Measurements from ENCODE around the gene ARHGAP24. TPM values are rescaled to one million over a fixed set of nuclear protein-coding genes. Genes with fewer than 3 reads are reported as not detected.

Gene ARHGAP24
- total and polyA plus RNA-seq, 10 of the 15 experiments (the other 5 are each of a cell fraction or from before 2014, with no cell fraction given): 0.10 to 4.2 (median 0.52) TPM

DNA sequence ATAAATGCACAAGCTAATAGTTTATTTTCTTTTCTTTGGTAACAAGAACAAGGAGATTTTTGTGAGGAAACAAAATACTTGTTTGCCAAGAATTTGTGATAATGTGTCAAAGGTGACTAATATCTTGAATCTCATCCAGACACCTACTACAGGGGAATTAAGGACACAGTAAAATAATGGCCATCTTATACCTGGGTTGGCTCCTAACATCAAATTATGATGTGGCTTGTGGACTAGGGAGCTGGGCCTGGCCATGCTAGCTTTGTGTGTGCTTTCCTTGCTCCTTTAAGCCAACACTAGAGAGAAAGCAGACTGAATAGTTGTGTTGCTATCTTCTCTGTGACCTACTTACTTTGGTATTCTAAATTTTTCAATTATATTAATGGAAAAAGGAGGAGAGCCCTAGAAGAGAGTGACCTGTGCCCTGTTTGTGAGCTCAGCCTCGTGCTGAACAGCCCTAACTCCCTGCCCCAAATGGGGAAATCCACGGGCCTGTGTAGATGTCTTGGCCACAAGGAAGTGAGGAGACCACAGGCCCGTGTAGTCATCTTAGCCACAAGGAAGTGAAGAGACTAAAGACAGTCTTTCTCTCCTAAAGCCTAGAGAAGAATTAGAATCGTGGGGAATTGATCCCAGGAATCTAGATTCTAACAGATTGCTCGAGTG, 23.3 kb downstream of the ARHGAP24 start:
- in situ Hi-C loops (cut with MboI) (no loop called here), intact Hi-C loops (cut with micrococcal nuclease; ENCODE audit: unreplicated experiment) (no loop called here)
- Histone ChIP-seq H3K4me2 (ENCODE audit: control insufficient read depth, insufficient read depth) (no peak overlapping the region), H2AFZ (ENCODE audit: control insufficient read depth, low read depth, low read length) (peak overlapping the region; percentile 28), H3K79me2 (ENCODE audit: control insufficient read depth, insufficient read depth, low read length) (no peaks in the 10 kb centered on the region), H4K20me1 (ENCODE audit: control insufficient read depth, insufficient read depth) (no peaks in the 10 kb centered on the region), H3K4me1 (ENCODE audit: control insufficient read depth, insufficient read depth, low read length) (peaks cover 10% of the 10 kb centered on the region; the same call in 1 of the 2 replicates), H3K4me3 (no peak overlapping the region), H3K27me3 (replicated peaks in 1 of 2; ENCODE audit: control insufficient read depth in 2 of 2, insufficient read depth in 2 of 2, low read length in 1 of 2) (no peaks in the 10 kb centered on the region), H3K9me3 (replicated peaks; ENCODE audit: control insufficient read depth, insufficient read depth, low read length) (no peaks in the 10 kb centered on the region), H3K9ac (ENCODE audit: control insufficient read depth, insufficient read depth, low read length) (no peak overlapping the region), H3K36me3 (ENCODE audit: control insufficient read depth in 2 of 2, insufficient read depth in 2 of 2, low read length in 1 of 2) (no peaks in the 10 kb centered on the region), H3K27ac (ENCODE audit: control insufficient read depth, insufficient read depth) (no peak overlapping the region; the same call in 1 of the 2 replicates)
- ChIA-PET RAD21 (ENCODE audit: unreplicated experiment) (interaction anchor here (1.0 to 2.3 kb wide), 4 partner anchors 17 to 249 kb away, joined by 3 to 6 read pairs (median 4); no protein-coding TSS in a partner anchor), CTCF (interaction anchor here (0.6 to 1.9 kb wide), 10 partner anchors 10 to 935 kb away, joined by 3 to 6 read pairs (median 3); partner anchors contain the start of gene ARHGAP24), SMC1A (ENCODE audit: uncharacterized antibody, unreplicated experiment) (interaction anchor here (1.1 to 1.6 kb wide), 6 partner anchors 10 to 249 kb away, joined by 3 to 5 read pairs (median 4); no protein-coding TSS in a partner anchor), POLR2A (no interaction called here)
- 1% methylated on average over 5 of the region's 5 CpGs for WGBS (ENCODE audit: insufficient coverage, insufficient replicate concordance, low lambda C conversion rate, missing lambda C conversion rate)
- DNase-seq (ENCODE audit: low read depth, low spot score): peak; percentile 40
- TF ChIP-seq RUNX3 (IDR thresholded peaks at IDR 0.05; ENCODE audit: low read length) (peak; percentile 86), TCF7 (IDR thresholded peaks at IDR 0.05; ENCODE audit: borderline replicate concordance) (no peak), SPI1 (IDR thresholded peaks at IDR 0.05; ENCODE audit: borderline replicate concordance, insufficient read depth, low read depth, low read length) (peak; percentile 63; the same call in 1 of the 2 replicates), IKZF1 (conservative IDR thresholded peaks at IDR 0.05) (peak; percentile 18; the same call in 1 of the 2 replicates), STAT1 (conservative IDR thresholded peaks at IDR 0.05) (no peak), RELA (IDR thresholded peaks at IDR 0.05; ENCODE audit: borderline replicate concordance, partially characterized antibody) (no peak), FOS (IDR thresholded peaks at IDR 0.05; ENCODE audit: borderline replicate concordance, extremely low read depth, insufficient read length) (no peak), BHLHE40 (IDR thresholded peaks at IDR 0.05; ENCODE audit: borderline replicate concordance in 1 of 2, low read depth in 2 of 2, low read length in 1 of 2) (peak; percentile 51 to 61; a peak in 1 of 4 replicates), MYB (IDR thresholded peaks at IDR 0.05; ENCODE audit: borderline replicate concordance, low read depth, low read length) (no peak), IKZF2 (IDR thresholded peaks at IDR 0.05) (peak in 1 of 2 experiments; percentile 64; a peak in 3 of 4 replicates)
- TF ChIP-seq, protein P1, sequence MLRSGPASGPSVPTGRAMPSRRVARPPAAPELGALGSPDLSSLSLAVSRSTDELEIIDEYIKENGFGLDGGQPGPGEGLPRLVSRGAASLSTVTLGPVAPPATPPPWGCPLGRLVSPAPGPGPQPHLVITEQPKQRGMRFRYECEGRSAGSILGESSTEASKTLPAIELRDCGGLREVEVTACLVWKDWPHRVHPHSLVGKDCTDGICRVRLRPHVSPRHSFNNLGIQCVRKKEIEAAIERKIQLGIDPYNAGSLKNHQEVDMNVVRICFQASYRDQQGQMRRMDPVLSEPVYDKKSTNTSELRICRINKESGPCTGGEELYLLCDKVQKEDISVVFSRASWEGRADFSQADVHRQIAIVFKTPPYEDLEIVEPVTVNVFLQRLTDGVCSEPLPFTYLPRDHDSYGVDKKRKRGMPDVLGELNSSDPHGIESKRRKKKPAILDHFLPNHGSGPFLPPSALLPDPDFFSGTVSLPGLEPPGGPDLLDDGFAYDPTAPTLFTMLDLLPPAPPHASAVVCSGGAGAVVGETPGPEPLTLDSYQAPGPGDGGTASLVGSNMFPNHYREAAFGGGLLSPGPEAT (IDR thresholded peaks at IDR 0.05; ENCODE audit: low read depth): no peak
- FAIRE-seq: peak; percentile 23
- peak; percentile 99 for ATAC-seq
- no TSS peak for BruUV-seq (replicated peaks)
